Gastroesophageal sphincter (tissue), 4 donors: ENCODE results near the gene KCNMA1. TPM values are rescaled to one million over a fixed set of nuclear protein-coding genes. Genes with fewer than 3 reads are reported as not detected.
A peak's percentile ranks its signal among the peaks of the same experiment; 100 is the strongest.

Experiments
- ATAC-seq: fragments of 150-250 bp; one replicate; pipeline ENCODE4 v1.9.1; 2016; ENCODE audit warnings: mild to moderate bottlenecking, moderate library complexity
- H3K27ac ChIP-seq, 4 donors: fragments of 200-600 bp; sonication (generic) in 3 of 4; 1 replicate in 3 of 4; 2 replicates in 1 of 4; pipeline ENCODE4 v1.5.1; 2016 to 2019
- H3K27me3 ChIP-seq: fragments of 200-600 bp; sonication (generic); one replicate; pipeline ENCODE4 v1.5.1; 2019
- H3K36me3 ChIP-seq, 2 donors: fragments of 200-600 bp; sonication (generic); one replicate each; pipeline ENCODE4 v1.5.1; 2019; ENCODE audit warnings: control low read depth in 1 of 2
- H3K4me1 ChIP-seq, 3 donors: fragments of 200-600 bp; sonication (generic); 1 replicate in 2 of 3; 2 replicates in 1 of 3; pipeline ENCODE4 v1.5.1; 2016 to 2019; ENCODE audit warnings: control low read depth in 2 of 3
- H3K4me3 ChIP-seq, 2 donors: fragments of 200-600 bp; sonication (generic); one replicate each; pipeline ENCODE4 v1.5.1; 2019; ENCODE audit warnings: mild to moderate bottlenecking in 1 of 2, moderate library complexity in 1 of 2
- H3K9me3 ChIP-seq, 3 donors: fragments of 200-600 bp; sonication (generic); one replicate each; pipeline ENCODE4 v1.5.1; 2017 to 2019; ENCODE audit warnings: control low read depth in 2 of 3
- EP300 ChIP-seq: sonication (generic); formaldehyde crosslinking; IDR thresholded peaks from one replicate; pipeline ENCODE4 v1.6.1; 2017; ENCODE audit warnings: antibody characterized with exemption, mild to moderate bottlenecking
- POLR2A ChIP-seq, 2 donors: fragments of 450-650 bp; IDR thresholded peaks; one replicate each; pipeline ENCODE4 v1.6.1; 2017; ENCODE audit warnings: antibody characterized with exemption in 2 of 2, mild to moderate bottlenecking in 2 of 2, moderate library complexity in 1 of 2
- POLR2AphosphoS5 ChIP-seq: sonication (generic); formaldehyde crosslinking; IDR thresholded peaks from one replicate; pipeline ENCODE4 v1.6.1; 2017; ENCODE audit warnings: antibody characterized with exemption
- WGBS, 2 donors: methylation state at CpG; one replicate each; pipeline ENCODE4 v1.1.5; 2018; ENCODE audit warnings: low coverage in 1 of 2; 5-methylcytosine and 5-hydroxymethylcytosine counted together
- total RNA-seq, 4 donors: library from RNA; depleted of rRNA; stranded (reverse); fragments of >200 nt; gene quantifications; one replicate each; pipeline ENCODE4 v1.1.0, GENCODE V29; 2016
- TF ChIP-seq, protein P1 (sequence below), 4 experiments: fragments of 200-600 bp in 2 of 4; fragments of 450-650 bp in 2 of 4; sonication (generic) in 1 of 4; IDR thresholded peaks; one replicate each; pipeline ENCODE4 v1.5.1; 2017 to 2019; ENCODE audit warnings: antibody characterized with exemption in 4 of 4, mild to moderate bottlenecking in 2 of 4, moderate library complexity in 2 of 4

KCNMA1 gene
- total RNA-seq, 4 donors from 2014 or later: 168 to 389 (median 323) TPM

DNA sequence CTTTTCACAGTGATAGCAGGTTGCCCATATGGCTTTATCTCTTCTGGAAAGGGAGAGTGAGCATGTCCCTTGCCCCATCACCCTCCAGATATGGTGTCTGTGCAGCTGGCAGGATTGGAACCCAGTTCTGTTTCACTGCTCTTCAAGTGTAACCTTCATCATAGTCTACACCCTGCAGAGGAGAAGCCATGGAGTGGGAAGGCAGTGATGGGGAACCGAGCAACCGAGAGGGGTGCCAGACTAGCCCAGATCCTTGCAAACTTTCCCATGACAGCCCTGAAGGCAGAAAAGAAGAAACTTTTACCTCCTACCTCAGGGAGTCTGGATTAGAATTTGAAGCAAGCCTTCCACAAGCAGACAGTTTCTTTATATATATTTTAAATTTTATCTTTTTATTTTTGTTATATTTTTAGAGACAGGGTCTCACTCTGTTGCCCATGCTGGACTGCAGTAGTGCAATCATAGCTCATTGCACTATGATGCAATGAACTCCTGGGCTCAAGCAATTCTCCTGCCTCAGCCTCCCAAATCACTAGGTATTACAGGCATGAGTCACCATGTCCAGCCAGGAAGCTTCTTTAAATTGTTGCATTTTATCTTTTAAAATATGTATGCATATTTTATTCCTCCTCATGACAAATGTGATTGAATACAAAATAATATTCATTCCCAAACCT is 133.3 kb downstream of the KCNMA1 start:
- no peak overlapping the region for H3K4me3 ChIP-seq
- ATAC-seq: no peak
- TF ChIP-seq EP300: no peak
- TF ChIP-seq, protein P1, sequence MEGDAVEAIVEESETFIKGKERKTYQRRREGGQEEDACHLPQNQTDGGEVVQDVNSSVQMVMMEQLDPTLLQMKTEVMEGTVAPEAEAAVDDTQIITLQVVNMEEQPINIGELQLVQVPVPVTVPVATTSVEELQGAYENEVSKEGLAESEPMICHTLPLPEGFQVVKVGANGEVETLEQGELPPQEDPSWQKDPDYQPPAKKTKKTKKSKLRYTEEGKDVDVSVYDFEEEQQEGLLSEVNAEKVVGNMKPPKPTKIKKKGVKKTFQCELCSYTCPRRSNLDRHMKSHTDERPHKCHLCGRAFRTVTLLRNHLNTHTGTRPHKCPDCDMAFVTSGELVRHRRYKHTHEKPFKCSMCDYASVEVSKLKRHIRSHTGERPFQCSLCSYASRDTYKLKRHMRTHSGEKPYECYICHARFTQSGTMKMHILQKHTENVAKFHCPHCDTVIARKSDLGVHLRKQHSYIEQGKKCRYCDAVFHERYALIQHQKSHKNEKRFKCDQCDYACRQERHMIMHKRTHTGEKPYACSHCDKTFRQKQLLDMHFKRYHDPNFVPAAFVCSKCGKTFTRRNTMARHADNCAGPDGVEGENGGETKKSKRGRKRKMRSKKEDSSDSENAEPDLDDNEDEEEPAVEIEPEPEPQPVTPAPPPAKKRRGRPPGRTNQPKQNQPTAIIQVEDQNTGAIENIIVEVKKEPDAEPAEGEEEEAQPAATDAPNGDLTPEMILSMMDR (IDR thresholded peaks at IDR 0.05): no peak
- no peaks in the 10 kb centered on the region for H3K36me3 ChIP-seq
- no peak overlapping the region for H3K27ac ChIP-seq
- no peaks in the 10 kb centered on the region for H3K9me3 ChIP-seq
- H3K27me3 ChIP-seq: no peaks in the 10 kb centered on the region
- 83 to 94% methylated on average over 1 to 2 of the region's 2 CpGs for WGBS, 2 donors
- H3K4me1 ChIP-seq: peaks cover 0 to 52% (median 4%) of the 10 kb centered on the region in 3 donors

DNA sequence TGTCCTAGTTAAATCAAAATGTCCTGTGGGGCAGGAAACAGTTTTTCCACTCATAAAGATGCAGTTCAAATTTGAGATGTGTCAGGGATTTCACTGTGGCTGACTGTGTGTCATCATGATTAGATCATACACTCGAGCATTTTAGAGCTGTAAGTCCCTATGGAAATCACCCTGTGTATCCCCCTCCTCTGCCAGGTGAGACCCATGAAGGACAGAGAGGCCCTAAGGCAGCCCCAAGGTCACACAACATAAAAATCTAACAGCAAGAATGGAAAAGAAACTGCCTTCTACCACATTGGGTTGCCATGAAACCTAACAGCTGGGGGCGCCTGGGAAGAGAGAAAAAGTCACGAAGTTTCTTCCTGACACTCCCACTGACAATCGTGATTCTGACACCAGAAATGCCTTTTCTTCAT is 135.8 kb downstream of the KCNMA1 start:
- Histone ChIP-seq H3K4me1 (peaks cover 0 to 65% (median 12%) of the 10 kb centered on the region in 3 donors), H3K9me3 (no peaks in the 10 kb centered on the region), H3K36me3 (no peaks in the 10 kb centered on the region), H3K27me3 (no peaks in the 10 kb centered on the region), H3K27ac (peak overlapping the region in 3 of 4 donors; percentile 41 to 51 (median 42)), H3K4me3 (no peak overlapping the region)
- ATAC-seq: no peak
- WGBS, 2 donors: 19 to 27% methylated on average over 4 of the region's 4 CpGs
- TF ChIP-seq, protein P1 (IDR thresholded peaks at IDR 0.05): no peak
- no peak for TF ChIP-seq POLR2A (IDR thresholded peaks at IDR 0.05)
- no peak for TF ChIP-seq EP300

DNA sequence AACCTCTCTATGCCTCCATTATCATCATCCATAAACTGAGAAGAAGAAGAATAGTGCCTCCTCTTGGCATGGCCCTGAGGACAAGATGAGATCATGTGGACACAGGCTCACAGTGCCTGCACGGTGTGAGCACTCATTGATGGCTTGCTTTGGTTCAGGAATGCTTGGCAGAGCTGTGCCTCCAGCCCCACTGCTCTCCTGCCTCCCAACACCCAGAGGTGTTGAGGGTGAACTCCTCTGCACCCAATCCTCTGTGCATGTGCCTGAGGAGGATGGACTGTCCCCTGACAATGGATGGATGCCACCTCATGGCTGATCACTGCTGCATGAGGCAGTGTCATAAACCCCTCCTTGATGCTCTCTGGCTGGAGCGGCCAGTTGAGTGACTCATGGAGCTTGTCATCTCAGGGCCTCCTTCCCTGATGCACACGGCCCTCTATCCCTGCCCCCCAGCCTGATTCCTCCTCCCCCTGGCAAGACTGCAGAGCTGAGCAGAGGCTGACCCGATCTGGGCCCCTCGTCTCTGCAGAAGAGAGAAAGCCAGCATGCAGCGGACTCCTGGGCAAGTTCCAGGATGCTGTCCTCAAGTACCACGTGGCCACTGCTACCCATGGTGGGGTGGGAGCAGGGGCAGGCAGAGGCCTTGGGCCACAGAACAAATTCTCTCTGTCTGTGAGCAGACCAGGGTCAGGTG is 136.3 kb downstream of the KCNMA1 start:
- Histone ChIP-seq H3K4me3 (no peak overlapping the region), H3K27me3 (no peaks in the 10 kb centered on the region), H3K9me3 (no peaks in the 10 kb centered on the region), H3K36me3 (no peaks in the 10 kb centered on the region), H3K4me1 (peaks cover 0 to 64% (median 12%) of the 10 kb centered on the region in 3 donors), H3K27ac (peak overlapping the region in 3 of 4 donors; percentile 41 to 51 (median 42))
- no peak for ATAC-seq
- 0 to 20% methylated on average over 1 of the region's 7 CpGs for whole genome bisulfite sequencing, 2 donors
- TF ChIP-seq, protein P1 (IDR thresholded peaks at IDR 0.05): no peak
- TF ChIP-seq EP300: no peak
- no peak for TF ChIP-seq POLR2AphosphoS5
- no peak for TF ChIP-seq POLR2A (IDR thresholded peaks at IDR 0.05)

DNA sequence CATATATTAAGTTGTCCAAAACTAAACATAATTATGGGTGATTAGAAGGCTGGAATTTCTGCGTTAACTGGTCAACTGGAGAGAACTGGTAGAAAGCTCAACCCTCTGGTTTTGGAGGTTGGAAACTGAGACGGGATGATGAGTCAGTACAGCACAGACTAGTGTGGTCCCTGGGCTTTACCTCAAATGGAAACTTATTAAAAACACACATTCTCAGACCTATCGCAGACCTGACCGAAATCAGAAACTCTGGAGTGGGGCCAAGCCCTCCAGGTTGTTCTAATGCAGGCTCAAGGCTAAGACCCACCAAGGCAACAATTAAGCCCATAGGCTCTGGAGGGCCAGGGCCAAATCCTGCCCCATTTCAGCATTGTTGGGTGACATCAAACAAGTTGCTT is 136.9 kb downstream of the KCNMA1 start:
- Histone ChIP-seq H3K27me3 (no peaks in the 10 kb centered on the region), H3K27ac (peak overlapping the region in 3 of 4 donors; percentile 19 to 42 (median 41)), H3K36me3 (no peaks in the 10 kb centered on the region), H3K4me3 (no peak overlapping the region), H3K4me1 (peaks cover 0 to 64% (median 12%) of the 10 kb centered on the region in 3 donors), H3K9me3 (no peaks in the 10 kb centered on the region)
- no peak for ATAC-seq
- WGBS, 2 donors: 74 to 83% methylated on average over 3 to 4 of the region's 4 CpGs
- TF ChIP-seq, protein P1 (IDR thresholded peaks at IDR 0.05): no peak
- TF ChIP-seq EP300 (no peak), POLR2AphosphoS5 (no peak), POLR2A (IDR thresholded peaks at IDR 0.05) (no peak)

DNA sequence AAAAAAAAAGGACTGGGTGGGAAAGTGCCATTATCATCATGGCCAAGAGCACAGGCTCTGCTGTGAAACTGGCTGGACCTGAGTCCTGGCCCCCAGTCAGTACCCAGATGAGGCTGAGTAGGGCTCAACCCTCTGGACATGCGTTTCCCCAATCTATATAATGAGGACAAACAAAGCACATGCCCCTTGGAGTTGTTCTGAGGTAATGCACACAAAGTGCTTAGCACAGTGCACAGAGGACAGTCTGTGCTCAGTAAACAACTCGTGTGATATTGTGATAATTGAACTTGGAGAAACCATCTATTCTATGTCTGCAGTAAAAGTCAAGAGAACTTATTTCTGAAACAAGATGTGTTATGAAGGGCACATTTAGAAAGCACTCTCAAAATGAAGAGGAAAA is 138.8 kb downstream of the KCNMA1 start:
- Histone ChIP-seq H3K27me3 (no peaks in the 10 kb centered on the region), H3K36me3 (no peaks in the 10 kb centered on the region), H3K27ac (peak overlapping the region in 2 of 4 donors; percentile 57 to 62), H3K4me3 (no peak overlapping the region), H3K4me1 (peaks cover 0 to 67% (median 12%) of the 10 kb centered on the region in 3 donors), H3K9me3 (no peaks in the 10 kb centered on the region)
- TF ChIP-seq POLR2A (IDR thresholded peaks at IDR 0.05): no peak
- ATAC-seq: no peak
- 47% methylated on average over 2 of the region's 2 CpGs; no CpG with 5 or more reads in 1 of the 2 donors for WGBS, 2 donors
